ENCODE measurements around the gene SYTL1. TPM values are rescaled to one million over a fixed set of nuclear protein-coding genes. Genes with fewer than 3 reads are reported as not detected.

Gene SYTL1
- total and polyA plus RNA-seq, 4 donors, result 0.59 to 3.6 (median 0.99) TPM

DNA sequence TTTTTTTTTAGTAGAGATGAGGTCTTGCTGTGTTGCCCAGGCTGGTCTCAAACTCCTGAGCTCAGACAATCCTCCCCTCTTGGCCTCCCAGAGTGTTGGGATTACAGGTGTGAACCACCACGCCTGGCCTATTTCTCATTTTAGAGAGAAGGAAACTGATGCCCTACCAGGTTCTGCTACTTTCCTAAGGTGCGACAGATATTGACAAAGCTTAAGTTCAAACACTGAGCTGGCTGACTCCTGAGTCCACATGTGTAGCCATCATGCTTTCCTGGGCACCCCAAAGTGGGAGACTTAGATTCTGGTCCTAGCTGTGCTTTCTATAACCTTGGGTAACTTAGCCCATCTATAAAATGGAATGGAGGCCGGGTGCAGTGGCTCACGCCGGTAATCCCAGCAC lies 25.0 kb upstream of the SYTL1 start:
- DNase-seq (ENCODE audit: low read depth in 4 of 6, low spot score in 6 of 6), result no peak
- Histone ChIP-seq H3K4me3 (ENCODE audit: low read depth, low read length) (no peak overlapping the region), H3K27me3 (ENCODE audit: control insufficient read depth, insufficient read depth, low read length) (no peaks in the 10 kb centered on the region), H3K36me3 (ENCODE audit: control insufficient read depth, insufficient read depth, low read length) (no peaks in the 10 kb centered on the region), H3K27ac (ENCODE audit: low read depth, low read length) (no peak overlapping the region), H3K9me3 (ENCODE audit: control insufficient read depth, insufficient read depth, low read length) (no peaks in the 10 kb centered on the region), H3K4me1 (ENCODE audit: control insufficient read depth, insufficient read depth, low read length) (peaks cover 19% of the 10 kb centered on the region)
- WGBS (ENCODE audit: insufficient coverage), result 89% methylated on average over 5 of the region's 5 CpGs

DNA sequence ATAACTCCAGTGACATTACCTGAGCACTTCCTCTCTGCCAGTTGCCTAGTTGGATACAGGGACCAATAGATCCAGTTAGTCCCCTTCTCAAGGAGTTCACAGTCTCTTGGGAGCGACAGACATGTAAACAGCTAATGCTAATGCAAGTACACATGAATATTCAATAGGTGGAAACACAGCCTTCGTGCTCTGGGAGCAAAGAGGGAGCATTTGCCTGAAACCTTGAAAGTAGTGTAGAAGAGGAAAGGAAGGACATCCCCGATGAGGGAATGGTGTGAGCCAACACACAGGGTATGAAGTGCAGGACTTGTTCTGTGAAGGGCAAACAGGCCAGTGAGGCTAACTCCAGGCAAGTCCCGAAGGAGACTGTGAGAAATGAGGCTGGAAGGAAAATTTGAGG lies 23.7 kb upstream of the SYTL1 start:
- Histone ChIP-seq H3K4me3 (ENCODE audit: low read depth, low read length) (no peak overlapping the region), H3K27ac (ENCODE audit: low read depth, low read length) (peak overlapping the region; percentile 69)

DNA sequence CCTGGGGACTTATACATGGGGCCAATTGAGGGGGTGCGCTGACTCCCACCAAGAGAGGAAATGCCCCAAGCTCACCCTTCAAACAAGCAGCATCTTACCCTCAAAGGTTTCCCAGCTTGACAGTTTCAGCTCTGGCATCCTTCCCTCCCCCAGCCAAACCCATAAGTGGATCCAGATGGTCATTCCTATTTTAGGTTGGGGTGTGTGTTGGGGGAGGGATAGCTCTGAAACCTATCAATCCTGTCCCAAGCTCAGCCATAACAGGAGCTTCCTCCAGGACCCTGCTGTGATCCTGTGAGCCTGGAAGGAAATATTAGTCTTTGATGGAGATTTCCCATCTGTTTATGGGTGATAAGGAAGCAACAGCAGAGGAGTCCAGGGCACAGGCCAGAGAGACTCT lies 23.2 kb upstream of the SYTL1 start:
- peak in 2 of 6 donors; percentile 32 to 75 for DNase-seq (ENCODE audit: low read depth in 4 of 6, low spot score in 6 of 6)

More for the DNA sequence above, 23.7 kb upstream of the SYTL1 start:
- 10% methylated on average over 3 of the region's 4 CpGs for WGBS (ENCODE audit: insufficient coverage)
- DNase-seq (ENCODE audit: low read depth in 4 of 6, low spot score in 6 of 6), result peak in 3 of 6 donors; percentile 10 to 72 (median 60)
- H3K9me3 ChIP-seq (ENCODE audit: control insufficient read depth, insufficient read depth, low read length), result no peaks in the 10 kb centered on the region
- H3K27me3 ChIP-seq (ENCODE audit: control insufficient read depth, insufficient read depth, low read length), result no peaks in the 10 kb centered on the region
- peaks cover 20% of the 10 kb centered on the region for H3K4me1 ChIP-seq (ENCODE audit: control insufficient read depth, insufficient read depth, low read length)
- no peaks in the 10 kb centered on the region for H3K36me3 ChIP-seq (ENCODE audit: control insufficient read depth, insufficient read depth, low read length)

DNA sequence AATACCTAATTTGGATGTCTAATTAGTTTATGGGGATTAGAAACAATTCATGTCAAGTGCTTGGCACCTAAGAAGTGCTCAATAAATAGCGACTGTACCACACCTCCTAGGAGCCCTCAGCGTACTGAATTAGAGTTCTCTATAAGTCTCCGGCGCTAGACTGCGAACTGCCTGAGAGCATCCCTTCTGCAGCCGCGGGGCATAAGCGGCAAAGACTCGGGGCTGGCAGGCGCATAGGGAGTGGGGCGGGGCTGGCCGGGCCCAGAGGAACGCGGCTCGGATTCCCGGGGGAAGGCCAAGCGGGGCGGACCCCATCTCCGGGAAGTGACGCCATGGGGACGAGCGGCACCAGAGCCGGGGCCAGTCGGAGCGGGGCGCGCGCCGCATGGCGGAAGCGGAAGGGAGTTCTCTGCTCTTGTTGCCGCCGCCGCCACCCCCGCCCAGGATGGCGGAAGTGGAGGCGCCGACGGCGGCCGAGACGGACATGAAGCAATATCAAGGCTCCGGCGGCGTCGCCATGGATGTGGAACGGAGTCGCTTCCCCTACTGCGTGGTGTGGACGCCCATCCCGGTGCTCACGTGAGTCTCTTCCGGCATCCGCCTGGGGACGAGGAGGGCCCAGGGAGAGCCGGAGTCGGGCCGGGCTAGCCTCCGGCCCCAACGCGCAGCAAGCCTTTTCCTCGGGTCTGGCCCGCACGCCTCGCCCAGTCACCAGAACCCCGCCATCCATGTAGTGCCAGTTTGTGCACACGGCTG lies 19.8 kb upstream of the SYTL1 start, which contains the start of gene TMEM222:
TMEM222 (plus strand) TSS at position 351 of the 756 bp plus-strand sequence; CDS start at position 386, 35 bp downstream.
- Histone ChIP-seq H3K27me3 (ENCODE audit: control insufficient read depth, insufficient read depth, low read length) (no peaks in the 10 kb centered on the region), H3K27ac (ENCODE audit: low read depth, low read length) (peak within 1 kb of the TSS; percentile 80), H3K4me3 (ENCODE audit: low read depth, low read length) (peak within 1 kb of the TSS; percentile 99), H3K9me3 (ENCODE audit: control insufficient read depth, insufficient read depth, low read length) (no peaks in the 10 kb centered on the region), H3K36me3 (ENCODE audit: control insufficient read depth, insufficient read depth, low read length) (peaks cover 11% of the 10 kb centered on the region), H3K4me1 (ENCODE audit: control insufficient read depth, insufficient read depth, low read length) (peaks cover 24% of the 10 kb centered on the region)
- WGBS (ENCODE audit: insufficient coverage), result 0% methylated on average over 66 of the region's 67 CpGs
- peak; percentile 82 to 99 (median 94) for DNase-seq (ENCODE audit: low read depth in 4 of 6, low spot score in 6 of 6)

More for the DNA sequence above, 23.2 kb upstream of the SYTL1 start:
- peak overlapping the region; percentile 69 for H3K27ac ChIP-seq (ENCODE audit: low read depth, low read length)
- H3K27me3 ChIP-seq (ENCODE audit: control insufficient read depth, insufficient read depth, low read length), result no peaks in the 10 kb centered on the region
- H3K4me3 ChIP-seq (ENCODE audit: low read depth, low read length), result no peak overlapping the region
- H3K4me1 ChIP-seq (ENCODE audit: control insufficient read depth, insufficient read depth, low read length), result peaks cover 24% of the 10 kb centered on the region
- H3K9me3 ChIP-seq (ENCODE audit: control insufficient read depth, insufficient read depth, low read length), result no peaks in the 10 kb centered on the region
- no peaks in the 10 kb centered on the region for H3K36me3 ChIP-seq (ENCODE audit: control insufficient read depth, insufficient read depth, low read length)
- no CpG with 5 or more reads among the region's 1 CpG for WGBS (ENCODE audit: insufficient coverage)

DNA sequence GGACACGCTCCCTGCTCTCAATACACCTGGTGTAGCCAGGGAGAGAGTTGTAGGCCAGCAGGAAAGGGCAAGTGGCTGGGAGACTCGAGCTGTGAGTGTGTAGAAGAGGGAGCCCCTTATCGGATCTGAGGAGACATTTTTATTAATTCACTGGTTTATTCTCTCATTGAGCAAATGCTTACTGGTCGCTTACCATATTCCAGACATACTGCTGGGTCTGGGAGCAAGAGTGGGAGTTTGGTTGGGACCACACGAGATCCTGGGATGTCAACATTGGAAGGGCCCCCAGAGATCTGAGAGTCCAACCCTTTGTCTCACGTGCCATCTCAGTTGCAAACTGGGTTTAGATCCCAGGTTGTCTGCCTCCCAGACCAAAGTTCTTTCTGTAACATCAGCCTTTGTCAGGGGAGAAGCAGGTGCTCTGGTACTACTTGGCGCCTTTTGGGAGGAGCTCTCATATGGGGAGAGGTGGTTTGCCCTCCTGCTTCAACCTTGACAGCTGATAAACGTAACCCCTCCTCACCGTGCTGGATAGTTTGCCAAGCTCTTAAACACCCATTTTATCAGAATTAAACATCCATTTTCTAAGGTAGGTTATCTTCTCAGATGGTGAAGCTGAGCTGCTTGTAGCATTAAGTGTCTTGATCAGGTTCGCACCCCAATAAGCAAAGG lies 19.1 kb upstream of the SYTL1 start:
- DNase-seq (ENCODE audit: low read depth in 4 of 6, low spot score in 6 of 6), result no peak
- H3K4me3 ChIP-seq (ENCODE audit: low read depth, low read length), result peak overlapping the region; percentile 99
- H3K4me1 ChIP-seq (ENCODE audit: control insufficient read depth, insufficient read depth, low read length), result peaks cover 18% of the 10 kb centered on the region
- 0% methylated on average over 2 of the region's 10 CpGs for WGBS (ENCODE audit: insufficient coverage)
- H3K27me3 ChIP-seq (ENCODE audit: control insufficient read depth, insufficient read depth, low read length), result no peaks in the 10 kb centered on the region
- H3K9me3 ChIP-seq (ENCODE audit: control insufficient read depth, insufficient read depth, low read length), result no peaks in the 10 kb centered on the region
- peak overlapping the region; percentile 80 for H3K27ac ChIP-seq (ENCODE audit: low read depth, low read length)
- H3K36me3 ChIP-seq (ENCODE audit: control insufficient read depth, insufficient read depth, low read length), result peaks cover 18% of the 10 kb centered on the region

DNA sequence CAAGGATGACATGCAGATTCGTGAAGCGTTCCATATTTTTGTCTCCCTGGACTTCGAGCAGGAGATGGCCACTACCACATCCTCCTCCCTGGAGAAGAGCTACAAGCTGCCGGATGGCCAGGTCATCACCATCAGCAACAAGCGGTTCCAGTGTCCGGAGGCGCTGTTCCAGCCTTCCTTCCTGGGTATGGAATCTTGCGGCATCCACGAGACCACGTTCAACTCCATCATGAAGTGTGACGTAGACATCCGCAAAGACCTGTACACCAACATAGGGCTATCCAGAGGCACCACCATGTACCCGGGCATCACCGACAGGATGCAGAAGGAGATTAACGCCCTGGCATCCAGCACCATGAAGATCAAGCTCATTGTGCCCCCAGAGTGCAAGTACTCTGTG lies 16.5 kb upstream of the SYTL1 start:
- no peaks in the 10 kb centered on the region for H3K27me3 ChIP-seq (ENCODE audit: control insufficient read depth, insufficient read depth, low read length)
- 94% methylated on average over 15 of the region's 15 CpGs for WGBS (ENCODE audit: insufficient coverage)
- peaks cover 25% of the 10 kb centered on the region for H3K36me3 ChIP-seq (ENCODE audit: control insufficient read depth, insufficient read depth, low read length)

DNA sequence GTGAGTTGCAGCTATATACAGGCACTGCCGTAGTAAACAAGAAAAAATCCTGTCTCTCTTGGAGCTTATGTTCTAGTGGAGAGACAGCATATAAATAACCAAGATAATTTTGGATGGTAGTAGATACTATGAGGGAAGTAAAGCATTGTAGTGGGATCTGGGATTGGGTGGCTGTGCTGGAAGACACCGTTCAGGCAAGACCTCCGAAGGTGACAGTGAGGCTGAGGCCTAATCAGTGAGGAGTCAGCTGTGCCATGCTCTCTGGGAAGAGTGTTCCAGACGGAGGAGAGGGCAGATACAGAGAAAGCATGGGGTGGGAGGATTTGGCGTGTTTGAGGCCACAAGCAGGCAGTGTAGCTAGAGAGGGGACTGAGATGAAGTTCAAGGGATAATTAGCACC lies 13.9 kb upstream of the SYTL1 start:
- no peaks in the 10 kb centered on the region for H3K27me3 ChIP-seq (ENCODE audit: control insufficient read depth, insufficient read depth, low read length)
- H3K9me3 ChIP-seq (ENCODE audit: control insufficient read depth, insufficient read depth, low read length), result no peaks in the 10 kb centered on the region
- H3K27ac ChIP-seq (ENCODE audit: low read depth, low read length), result no peak overlapping the region
- H3K4me1 ChIP-seq (ENCODE audit: control insufficient read depth, insufficient read depth, low read length), result peaks cover 4% of the 10 kb centered on the region
- H3K36me3 ChIP-seq (ENCODE audit: control insufficient read depth, insufficient read depth, low read length), result peaks cover 51% of the 10 kb centered on the region
- 90% methylated on average over 4 of the region's 5 CpGs for WGBS (ENCODE audit: insufficient coverage)
- no peak overlapping the region for H3K4me3 ChIP-seq (ENCODE audit: low read depth, low read length)
- no peak for DNase-seq (ENCODE audit: low read depth in 4 of 6, low spot score in 6 of 6)

More for the DNA sequence above, 16.5 kb upstream of the SYTL1 start:
- Histone ChIP-seq H3K9me3 (ENCODE audit: control insufficient read depth, insufficient read depth, low read length) (no peaks in the 10 kb centered on the region), H3K4me3 (ENCODE audit: low read depth, low read length) (no peak overlapping the region), H3K27ac (ENCODE audit: low read depth, low read length) (no peak overlapping the region), H3K4me1 (ENCODE audit: control insufficient read depth, insufficient read depth, low read length) (peaks cover 11% of the 10 kb centered on the region)
- DNase-seq (ENCODE audit: low read depth in 4 of 6, low spot score in 6 of 6), result no peak

DNA sequence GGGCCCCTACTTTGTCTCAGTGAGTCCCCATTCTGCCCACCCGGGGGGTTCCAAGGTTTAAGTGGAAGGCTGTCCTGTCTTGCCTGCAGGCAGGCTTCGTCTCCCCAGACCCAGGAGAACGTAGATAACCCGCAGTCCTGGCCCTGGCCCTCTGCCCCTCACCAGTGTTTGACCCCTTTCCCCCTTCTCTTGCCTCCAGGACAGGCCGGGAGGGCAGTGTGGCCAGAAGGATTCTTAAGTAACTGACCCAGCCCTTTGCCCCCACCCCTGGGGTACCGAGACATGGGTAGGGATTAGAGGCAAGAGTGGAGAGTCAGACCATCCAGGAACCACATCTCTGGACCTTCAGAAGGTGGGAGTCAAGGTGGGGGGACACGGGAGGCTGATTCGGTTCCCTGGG lies 11.0 kb upstream of the SYTL1 start:
- Histone ChIP-seq H3K27me3 (ENCODE audit: control insufficient read depth, insufficient read depth, low read length) (no peaks in the 10 kb centered on the region), H3K27ac (ENCODE audit: low read depth, low read length) (no peak overlapping the region), H3K9me3 (ENCODE audit: control insufficient read depth, insufficient read depth, low read length) (no peaks in the 10 kb centered on the region), H3K4me1 (ENCODE audit: control insufficient read depth, insufficient read depth, low read length) (no peaks in the 10 kb centered on the region), H3K4me3 (ENCODE audit: low read depth, low read length) (no peak overlapping the region), H3K36me3 (ENCODE audit: control insufficient read depth, insufficient read depth, low read length) (peaks cover 71% of the 10 kb centered on the region)
- WGBS (ENCODE audit: insufficient coverage), result 90% methylated on average over 7 of the region's 8 CpGs
- DNase-seq (ENCODE audit: low read depth in 4 of 6, low spot score in 6 of 6), result no peak

DNA sequence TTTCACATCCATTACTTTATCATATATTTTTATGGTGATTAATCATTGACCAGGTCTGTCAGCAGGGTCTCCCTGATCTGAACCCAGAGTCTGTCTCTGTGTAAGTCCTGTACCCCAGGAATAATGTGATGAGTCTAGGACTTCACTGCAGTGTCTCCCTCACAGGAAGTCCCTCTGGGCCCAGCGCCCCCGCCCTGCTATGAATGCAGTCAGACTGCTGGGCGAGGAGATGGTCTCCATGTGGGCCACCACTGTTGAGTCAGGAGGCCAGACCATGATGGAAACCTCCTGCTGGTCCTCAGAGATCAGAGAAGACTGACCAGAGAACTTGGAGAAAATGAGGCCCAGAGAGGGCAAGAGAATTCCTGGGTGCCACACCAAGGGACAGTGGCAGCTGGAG lies 10.4 kb upstream of the SYTL1 start:
- DNase-seq (ENCODE audit: low read depth in 4 of 6, low spot score in 6 of 6), result no peak
- Histone ChIP-seq H3K36me3 (ENCODE audit: control insufficient read depth, insufficient read depth, low read length) (peaks cover 78% of the 10 kb centered on the region), H3K4me3 (ENCODE audit: low read depth, low read length) (no peak overlapping the region), H3K9me3 (ENCODE audit: control insufficient read depth, insufficient read depth, low read length) (no peaks in the 10 kb centered on the region), H3K27me3 (ENCODE audit: control insufficient read depth, insufficient read depth, low read length) (no peaks in the 10 kb centered on the region), H3K4me1 (ENCODE audit: control insufficient read depth, insufficient read depth, low read length) (no peaks in the 10 kb centered on the region), H3K27ac (ENCODE audit: low read depth, low read length) (no peak overlapping the region)
- WGBS (ENCODE audit: insufficient coverage), result 95% methylated on average over 3 of the region's 3 CpGs

Data from spinal cord (tissue), 10 donors.